Adipose tissue (tissue), 3 donors: ENCODE data around the gene C2CD4A. TPM values are rescaled to one million over a fixed set of nuclear protein-coding genes. Genes with fewer than 3 reads are reported as not detected.

ENCODE experiments used
- H3K27ac ChIP-seq: one replicate; pipeline ENCODE4 v1.5.1; 2013; ENCODE audit warnings: low read depth, low read length
- whole genome bisulfite sequencing, 3 donors: extraction: QIAGEN DNeasy Blood & Tissue Kit; methylation state at CpG; one replicate each; pipeline ENCODE4 v1.1.7; 2013; 5-methylcytosine and 5-hydroxymethylcytosine counted together
- polyA plus RNA-seq, 3 donors: library from polyadenylated mRNA; stranded (reverse); fragments of 200-250 nt; gene quantifications; one replicate each; pipeline ENCODE4 v1.2.3, GENCODE V29; 2013
- donor health status: healthy with polysubstance abuse.
- donor health status: Bipolar disorder and iron deficiency.
- donor health status: healthy.

Gene C2CD4A
- polyA plus RNA-seq, 3 donors: 0.22 to 0.71 (median 0.46) TPM

GRCh38 chr15:62087671-62088352 is 21.0 kb downstream of the C2CD4A start:
- WGBS, 3 donors: 21 to 27% (median 22%) methylated on average over 5 of the region's 5 CpGs
- H3K27ac ChIP-seq: no peak overlapping the region

GRCh38 chr15:62088353-62088693 is 21.5 kb downstream of the C2CD4A start:
- WGBS, 3 donors: 23 to 67% (median 56%) methylated on average over 1 of the region's 1 CpG
- H3K27ac ChIP-seq: no peak overlapping the region

GRCh38 chr15:62089616-62090015 is 22.8 kb downstream of the C2CD4A start:
- 60 to 67% (median 65%) methylated on average over 2 of the region's 2 CpGs for WGBS, 3 donors
- no peak overlapping the region for H3K27ac ChIP-seq

- 87 to 94% (median 91%) methylated on average over 7 of the region's 7 CpGs for WGBS, 3 donors
- no peak overlapping the region for H3K27ac ChIP-seq
Measured at GRCh38 chr15:62090988-62091387, 24.2 kb downstream of the C2CD4A start.

- WGBS, 3 donors: 78 to 88% (median 82%) methylated on average over 5 of the region's 5 CpGs
- no peak overlapping the region for H3K27ac ChIP-seq
Measured at GRCh38 chr15:62093809-62094208, 27.0 kb downstream of the C2CD4A start.

GRCh38 chr15:62094388-62094787 is 27.6 kb downstream of the C2CD4A start:
- 68 to 77% (median 77%) methylated on average over 7 of the region's 7 CpGs for WGBS, 3 donors

GRCh38 chr15:62099094-62099601 is 32.4 kb downstream of the C2CD4A start:
- 35 to 45% (median 36%) methylated on average over 7 of the region's 7 CpGs for WGBS, 3 donors
- no peak overlapping the region for H3K27ac ChIP-seq

More at GRCh38 chr15:62094388-62094787, 27.6 kb downstream of the C2CD4A start:
- no peak overlapping the region for H3K27ac ChIP-seq

- 93 to 94% (median 94%) methylated on average over 7 of the region's 7 CpGs for WGBS, 3 donors
Measured at GRCh38 chr15:62103431-62103830, 36.7 kb downstream of the C2CD4A start.

GRCh38 chr15:62104401-62104800 is 37.6 kb downstream of the C2CD4A start:
- WGBS, 3 donors: 73 to 89% (median 74%) methylated on average over 3 of the region's 3 CpGs
- no peak overlapping the region for H3K27ac ChIP-seq

More at GRCh38 chr15:62103431-62103830, 36.7 kb downstream of the C2CD4A start:
- no peak overlapping the region for H3K27ac ChIP-seq

- WGBS, 3 donors: 57 to 81% (median 70%) methylated on average over 5 of the region's 5 CpGs
Measured at GRCh38 chr15:62104846-62105245, 38.1 kb downstream of the C2CD4A start.

GRCh38 chr15:62105266-62105665 is 38.5 kb downstream of the C2CD4A start:
- H3K27ac ChIP-seq: no peak overlapping the region
- 92 to 97% (median 93%) methylated on average over 11 of the region's 11 CpGs for WGBS, 3 donors

More at GRCh38 chr15:62104846-62105245, 38.1 kb downstream of the C2CD4A start:
- no peak overlapping the region for H3K27ac ChIP-seq

GRCh38 chr15:62106096-62106495 is 39.3 kb downstream of the C2CD4A start:
- no peak overlapping the region for H3K27ac ChIP-seq
- 96 to 98% (median 97%) methylated on average over 3 of the region's 3 CpGs for WGBS, 3 donors

- no peak overlapping the region for H3K27ac ChIP-seq
- WGBS, 3 donors: 43 to 90% (median 79%) methylated on average over 2 of the region's 2 CpGs
Measured at GRCh38 chr15:62107571-62108121, 40.9 kb downstream of the C2CD4A start.

GRCh38 chr15:62108411-62108810 is 41.6 kb downstream of the C2CD4A start:
- no peak overlapping the region for H3K27ac ChIP-seq
- WGBS, 3 donors: 40 to 64% (median 53%) methylated on average over 2 of the region's 2 CpGs

GRCh38 chr15:62109437-62109836 is 42.7 kb downstream of the C2CD4A start:
- WGBS, 3 donors: 79 to 86% (median 83%) methylated on average over 1 of the region's 1 CpG

GRCh38 chr15:62109982-62110851 is 43.4 kb downstream of the C2CD4A start:
- H3K27ac ChIP-seq: no peak overlapping the region
- WGBS, 3 donors: 41 to 63% (median 47%) methylated on average over 6 of the region's 6 CpGs

More at GRCh38 chr15:62109437-62109836, 42.7 kb downstream of the C2CD4A start:
- no peak overlapping the region for H3K27ac ChIP-seq

- H3K27ac ChIP-seq: no peak overlapping the region
- WGBS, 3 donors: 71 to 84% (median 77%) methylated on average over 4 of the region's 4 CpGs
Measured at GRCh38 chr15:62112081-62112480, 45.3 kb downstream of the C2CD4A start.

- H3K27ac ChIP-seq: no peak overlapping the region
Measured at GRCh38 chr15:62112616-62113593, 46.1 kb downstream of the C2CD4A start.

More at GRCh38 chr15:62112616-62113593, 46.1 kb downstream of the C2CD4A start:
- WGBS, 3 donors: 53 to 86% (median 84%) methylated on average over 11 of the region's 11 CpGs
